GM23248 (cell line): ENCODE results near the gene NECAB3. TPM values are rescaled to one million over a fixed set of nuclear protein-coding genes. Genes with fewer than 3 reads are reported as not detected.
A peak's percentile ranks its signal among the peaks of the same experiment; 100 is the strongest.

Experiments
- DNase-seq: peaks from one replicate; pipeline ENCODE4 v3.0.0-alpha.2; 2015
- H2AFZ ChIP-seq: fragments of 200-600 bp; sonication (generic); 2 replicates; pipeline ENCODE4 v1.6.1; 2016; ENCODE audit warnings: antibody characterized with exemption
- H3F3A ChIP-seq: fragments of 200-600 bp; sonication (generic); 2 replicates; pipeline ENCODE4 v1.6.1; 2016; ENCODE audit warnings: mild to moderate bottlenecking, antibody characterized with exemption, mixed run types; ENCODE audit not compliant: insufficient read depth
- H3K27ac ChIP-seq: fragments of 200-600 bp; sonication (generic); 2 replicates; pipeline ENCODE4 v1.5.1; 2016; ENCODE audit warnings: mild to moderate bottlenecking
- H3K27me3 ChIP-seq: fragments of 200-600 bp; sonication (generic); replicated peaks from 2 replicates; pipeline ENCODE4 v1.6.1; 2016; ENCODE audit warnings: mild to moderate bottlenecking; ENCODE audit not compliant: insufficient read depth
- H3K36me3 ChIP-seq: fragments of 200-600 bp; sonication (generic); 2 replicates; pipeline ENCODE4 v1.6.1; 2016; ENCODE audit warnings: low read depth, mild to moderate bottlenecking
- H3K4me1 ChIP-seq: fragments of 200-600 bp; sonication (generic); 2 replicates; pipeline ENCODE4 v1.6.1; 2016; ENCODE audit warnings: mild to moderate bottlenecking; ENCODE audit not compliant: insufficient read depth
- H3K4me2 ChIP-seq: fragments of 200-600 bp; sonication (generic); one replicate; pipeline ENCODE4 v1.6.1; 2016; ENCODE audit warnings: mild to moderate bottlenecking; ENCODE audit not compliant: unreplicated experiment
- H3K4me3 ChIP-seq: fragments of 200-600 bp; sonication (generic); 2 replicates; pipeline ENCODE4 v1.5.1; 2016; ENCODE audit warnings: mild to moderate bottlenecking
- H3K79me2 ChIP-seq: fragments of 200-600 bp; sonication (generic); 2 replicates; pipeline ENCODE4 v1.6.1; 2016; ENCODE audit warnings: mild to moderate bottlenecking; ENCODE audit not compliant: insufficient read depth
- H3K9ac ChIP-seq: fragments of 200-600 bp; sonication (generic); 2 replicates; pipeline ENCODE4 v1.6.1; 2016; ENCODE audit warnings: mild to moderate bottlenecking
- H3K9me2 ChIP-seq: fragments of 200-600 bp; sonication (generic); 2 replicates; pipeline ENCODE4 v1.6.1; 2016; ENCODE audit warnings: mixed run types, mild to moderate bottlenecking, moderate library complexity; ENCODE audit not compliant: insufficient read depth
- H3K9me3 ChIP-seq: fragments of 200-600 bp; sonication (generic); one replicate; pipeline ENCODE4 v1.6.1; 2017; ENCODE audit warnings: low read depth
- H4K20me1 ChIP-seq: fragments of 200-600 bp; sonication (generic); 2 replicates; pipeline ENCODE4 v1.6.0; 2016; ENCODE audit not compliant: insufficient read depth
- EZH2 ChIP-seq: fragments of 200-600 bp; sonication (generic); IDR thresholded peaks from 2 replicates; pipeline ENCODE4 v1.6.1; 2018; ENCODE audit warnings: antibody characterized with exemption, mild to moderate bottlenecking; ENCODE audit not compliant: insufficient read depth, poor library complexity, severe bottlenecking
- EZH2phosphoT487 ChIP-seq: fragments of 200-600 bp; sonication (generic); IDR thresholded peaks from 2 replicates; pipeline ENCODE4 v1.6.1; 2018; ENCODE audit warnings: antibody characterized with exemption, moderate library complexity, mild to moderate bottlenecking, low read depth; ENCODE audit not compliant: insufficient read depth
- WGBS, 2 experiments: methylation state at CpG; one replicate each; pipeline ENCODE4 v1.1.6; 2015 to 2017; ENCODE audit warnings: low lambda C conversion rate in 2 of 2, low coverage in 1 of 2; ENCODE audit errors: missing lambda C conversion rate in 2 of 2; 5-methylcytosine and 5-hydroxymethylcytosine counted together
- in situ Hi-C: fragments of 300-500 bp; cut with MboI; formaldehyde crosslinking; loops from 2 replicates; pipeline ENCODE4 v1.15.0; 2020
- polyA plus RNA-seq: library from polyadenylated mRNA; unstranded; fragments of >200 nt; fragmentation: Nextera tagmentation; extraction: Ambion mirVana; gene quantifications from 2 replicates; pipeline ENCODE4 v1.2.1, GENCODE V29; 2016
- total RNA-seq: library from RNA; depleted of rRNA; stranded (reverse); fragments of >200 nt; shearing (Covaris generic); gene quantifications from 2 replicates; pipeline ENCODE4 v1.2.3, GENCODE V29; 2014

The NECAB3 gene
- total and polyA plus RNA-seq, 2 experiments from 2014 or later, result 11.0 to 27.1 TPM

DNA sequence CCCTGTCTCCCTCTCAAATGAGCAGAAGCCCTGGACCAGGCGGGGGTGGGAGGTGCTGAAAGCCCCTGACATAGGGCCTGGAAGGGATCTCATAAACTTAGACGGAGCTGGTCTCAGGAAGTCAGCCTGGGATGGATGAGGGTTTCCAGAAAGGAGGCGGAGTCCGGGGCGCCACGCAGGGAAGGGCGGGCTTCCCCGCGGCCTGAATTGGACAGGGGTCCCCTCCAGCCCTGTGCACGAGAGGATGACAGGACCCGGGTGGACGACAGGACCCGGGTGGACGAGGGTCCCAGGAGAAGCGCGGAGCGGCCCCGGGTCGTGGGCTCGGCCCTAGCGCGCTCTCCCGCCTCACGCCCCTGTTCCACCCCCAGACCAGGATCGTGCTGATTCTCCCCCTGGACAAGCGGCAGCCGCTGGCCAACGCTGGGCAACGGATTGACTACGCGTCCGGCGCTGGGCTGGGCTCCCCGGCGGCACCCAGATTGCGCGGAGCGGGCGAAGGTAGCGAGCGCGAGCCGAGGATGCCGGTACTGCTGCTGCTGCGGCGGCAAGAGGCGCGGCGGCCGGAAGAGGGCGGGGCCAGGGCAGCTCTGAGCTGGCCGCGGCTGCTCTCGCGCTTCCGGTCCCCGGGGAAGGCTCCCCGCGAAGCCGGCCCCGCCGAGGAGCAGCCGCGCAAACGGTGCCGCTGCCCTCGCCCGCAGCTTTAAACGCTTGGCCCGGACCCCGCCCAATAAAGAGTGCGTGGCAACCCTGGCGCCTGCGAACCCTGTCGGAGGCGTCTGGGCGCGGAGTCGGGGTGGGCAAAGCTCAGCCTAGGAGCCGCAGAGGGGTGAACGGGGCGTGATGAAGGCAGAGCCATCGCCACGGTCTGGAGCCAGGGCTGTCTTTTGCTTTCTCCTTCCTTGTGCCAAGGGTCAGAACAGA, 10.8 kb downstream of the NECAB3 start:
- Histone ChIP-seq H3K27ac (peak overlapping the region; percentile 72), H3K9me3 (no peaks in the 10 kb centered on the region), H4K20me1 (no peaks in the 10 kb centered on the region), H3K9me2 (no peaks in the 10 kb centered on the region), H2AFZ (peak overlapping the region; percentile 82), H3K4me1 (peaks cover 16% of the 10 kb centered on the region; the same call in 1 of the 2 replicates), H3K36me3 (no peaks in the 10 kb centered on the region), H3F3A (peaks cover 14% of the 10 kb centered on the region), H3K9ac (peak overlapping the region; percentile 89), H3K79me2 (0 out of 2 replicates have a peak, but pooled peaks cover 6% of the 10 kb centered on the region), H3K27me3 (no peaks in the 10 kb centered on the region), H3K4me3 (peak overlapping the region; percentile 85), H3K4me2 (peak overlapping the region; percentile 75)
- peak; percentile 91 for DNase-seq
- in situ Hi-C loops, result no loop called here
- TF ChIP-seq EZH2 (no peak), EZH2phosphoT487 (no peak)
- 0 to 2% methylated on average over 64 to 82 of the region's 84 CpGs for WGBS, 2 experiments

GRCh38 chr20:33662172-33662571, 12.1 kb downstream of the NECAB3 start, which contains the start of gene C20orf144:
C20orf144 (plus strand) TSS chr20:33662327; CDS start chr20:33662346, 19 bp downstream.
- Histone ChIP-seq H3K4me1 (peaks cover 13% of the 10 kb centered on the region; the same call in 1 of the 2 replicates), H3K9ac (peak within 1 kb of the TSS; percentile 89), H3K79me2 (0 out of 2 replicates have a peak, but pooled peaks cover 6% of the 10 kb centered on the region), H3K9me3 (no peaks in the 10 kb centered on the region), H3K27me3 (no peaks in the 10 kb centered on the region), H3K9me2 (no peaks in the 10 kb centered on the region), H4K20me1 (no peaks in the 10 kb centered on the region), H2AFZ (peak within 1 kb of the TSS; percentile 82), H3K4me2 (peak within 1 kb of the TSS; percentile 75), H3K27ac (peak within 1 kb of the TSS; percentile 72), H3K4me3 (peak within 1 kb of the TSS; percentile 85), H3F3A (0 out of 2 replicates have a peak, but pooled peaks cover 11% of the 10 kb centered on the region), H3K36me3 (no peaks in the 10 kb centered on the region)
- in situ Hi-C loops, result no loop called here
- no peak for DNase-seq
- TF ChIP-seq EZH2 (no peak), EZH2phosphoT487 (no peak)
- WGBS, 2 experiments, result 78 to 82% methylated on average over 9 to 10 of the region's 10 CpGs

- in situ Hi-C loops, result no loop called here
- Histone ChIP-seq H3K4me3 (no peak overlapping the region), H3K4me1 (peaks cover 13% of the 10 kb centered on the region; the same call in 1 of the 2 replicates), H3K79me2 (0 out of 2 replicates have a peak, but pooled peaks cover 6% of the 10 kb centered on the region), H3K36me3 (no peaks in the 10 kb centered on the region), H3K4me2 (no peak overlapping the region), H3K27me3 (no peaks in the 10 kb centered on the region), H3F3A (0 out of 2 replicates have a peak, but pooled peaks cover 3% of the 10 kb centered on the region), H3K9me2 (no peaks in the 10 kb centered on the region), H2AFZ (no peak overlapping the region), H3K27ac (no peak overlapping the region), H3K9me3 (no peaks in the 10 kb centered on the region), H4K20me1 (no peaks in the 10 kb centered on the region), H3K9ac (no peak overlapping the region)
- no peak for DNase-seq
- no peak for TF ChIP-seq EZH2
- no peak for TF ChIP-seq EZH2phosphoT487
- WGBS, 2 experiments, result 87 to 92% methylated on average over 7 of the region's 7 CpGs
Observed at GRCh38 chr20:33660685-33661058, 13.6 kb downstream of the NECAB3 start.

DNA sequence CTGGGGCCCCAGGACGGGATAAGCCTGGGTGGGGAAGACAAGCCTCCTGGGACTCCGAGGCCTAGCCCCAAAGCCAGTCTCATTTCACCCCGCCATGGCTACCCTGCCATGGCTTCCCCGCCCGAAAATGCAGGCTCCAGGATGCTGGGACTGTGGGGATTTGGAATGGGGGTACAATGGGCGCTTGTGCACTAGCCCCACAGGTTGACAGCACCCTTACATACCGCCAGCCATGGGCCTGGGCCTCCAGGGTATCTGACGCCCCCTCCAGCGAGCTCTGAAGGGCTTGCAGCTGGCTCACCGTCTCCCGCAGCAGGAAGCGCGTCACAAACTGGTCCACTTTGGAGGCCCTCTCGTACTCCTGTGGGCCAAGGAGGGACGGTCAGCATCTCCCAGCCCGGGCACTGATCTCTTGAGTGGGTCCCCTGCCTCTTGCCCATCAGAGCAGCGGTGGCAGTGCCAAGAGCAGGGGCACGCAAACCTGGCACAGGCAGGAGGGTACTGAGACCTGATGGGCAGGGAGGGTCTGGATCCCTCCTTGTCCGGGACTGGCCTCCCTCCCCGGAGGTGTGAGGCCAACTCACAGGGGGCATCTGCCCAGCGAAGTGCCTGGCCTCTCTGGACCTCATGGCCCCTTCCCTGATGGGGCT, 14.1 kb downstream of the NECAB3 start:
- Histone ChIP-seq H3K4me3 (no peak overlapping the region), H3K79me2 (0 out of 2 replicates have a peak, but pooled peaks cover 6% of the 10 kb centered on the region), H3K9me2 (no peaks in the 10 kb centered on the region), H3K27me3 (no peaks in the 10 kb centered on the region), H3K4me2 (no peak overlapping the region), H4K20me1 (no peaks in the 10 kb centered on the region), H3F3A (no peaks in the 10 kb centered on the region), H3K27ac (no peak overlapping the region), H3K9ac (no peak overlapping the region), H3K36me3 (no peaks in the 10 kb centered on the region), H3K9me3 (no peaks in the 10 kb centered on the region), H3K4me1 (peaks cover 13% of the 10 kb centered on the region; the same call in 1 of the 2 replicates), H2AFZ (no peak overlapping the region)
- TF ChIP-seq EZH2 (no peak), EZH2phosphoT487 (no peak)
- in situ Hi-C loops, result no loop called here
- no peak for DNase-seq
- WGBS, 2 experiments, result 93% methylated on average over 20 to 21 of the region's 21 CpGs
